Skeletal muscle cell (primary cell): ENCODE data around the gene EXO5.
"Not testable (repeated sequence)": the region's sequence is repeated elsewhere in the genome, so short reads cannot be mapped to it uniquely, and the experiment has no call there.

Source experiments
- DNase-seq: peaks from one replicate; pipeline ENCODE4 v3.0.0-alpha.2; 2010; ENCODE audit warnings: low read depth
- H3K4me3 ChIP-seq: 2 replicates; pipeline ENCODE4 v1.5.1; 2011; ENCODE audit warnings: low read depth, mild to moderate bottlenecking, control low read depth, low read length, moderate library complexity

Gene EXO5, protein sequence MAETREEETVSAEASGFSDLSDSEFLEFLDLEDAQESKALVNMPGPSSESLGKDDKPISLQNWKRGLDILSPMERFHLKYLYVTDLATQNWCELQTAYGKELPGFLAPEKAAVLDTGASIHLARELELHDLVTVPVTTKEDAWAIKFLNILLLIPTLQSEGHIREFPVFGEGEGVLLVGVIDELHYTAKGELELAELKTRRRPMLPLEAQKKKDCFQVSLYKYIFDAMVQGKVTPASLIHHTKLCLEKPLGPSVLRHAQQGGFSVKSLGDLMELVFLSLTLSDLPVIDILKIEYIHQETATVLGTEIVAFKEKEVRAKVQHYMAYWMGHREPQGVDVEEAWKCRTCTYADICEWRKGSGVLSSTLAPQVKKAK

DNA sequence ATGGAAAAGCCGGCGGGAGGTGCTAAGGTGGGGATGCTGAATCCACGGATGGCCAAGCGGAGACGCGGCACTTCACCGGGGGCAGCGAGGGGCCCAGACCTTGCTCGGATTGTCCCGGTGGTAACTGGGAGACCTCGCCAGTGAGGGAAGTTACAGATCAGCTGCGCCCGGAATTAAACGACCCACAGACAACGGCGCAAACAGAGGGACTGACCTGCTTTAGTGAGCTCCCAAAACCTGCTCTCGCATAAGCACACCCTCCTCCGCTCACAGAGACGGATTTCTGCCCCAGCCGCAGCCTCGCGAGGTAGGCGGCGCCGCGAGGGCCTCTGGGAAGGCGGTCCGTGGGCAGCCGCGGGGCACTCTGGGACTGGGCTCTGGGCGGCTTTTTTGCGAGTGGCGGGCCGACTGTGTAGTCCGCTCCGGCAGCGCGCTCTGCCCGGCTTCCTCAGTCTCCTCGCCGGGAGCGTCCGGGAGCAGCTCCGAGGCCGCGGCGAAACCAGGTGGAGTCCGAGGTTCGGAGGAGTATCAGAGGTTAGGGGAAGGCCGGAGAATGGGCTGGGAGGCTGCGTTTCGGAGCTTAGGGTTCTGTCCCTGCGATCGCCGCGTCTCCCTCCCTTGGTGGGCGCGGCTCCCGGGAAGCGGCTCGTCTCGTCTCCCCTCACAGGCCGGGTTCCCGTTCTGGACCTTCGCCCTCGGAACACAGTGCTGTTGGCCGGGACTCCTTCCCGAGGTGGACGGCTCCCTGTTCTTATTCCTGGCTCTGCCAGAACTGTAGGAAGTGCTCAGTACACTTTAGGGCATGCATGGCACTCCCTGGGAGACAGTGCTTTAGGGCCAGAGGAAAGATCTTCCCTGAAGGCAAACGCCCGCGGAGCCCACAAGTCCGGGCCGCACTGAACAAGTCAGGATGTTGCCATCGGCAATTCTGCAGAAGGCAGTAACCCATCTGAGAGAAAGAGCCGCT, at the start of gene EXO5:
Gene EXO5 (plus strand): TSS at position 393 of the 967 bp plus-strand sequence. CDS start 5,778 bp downstream, outside the sequence.
- H3K4me3 ChIP-seq = peak within 1 kb of the TSS; percentile 69
- DNase-seq = peak; percentile 19

DNA sequence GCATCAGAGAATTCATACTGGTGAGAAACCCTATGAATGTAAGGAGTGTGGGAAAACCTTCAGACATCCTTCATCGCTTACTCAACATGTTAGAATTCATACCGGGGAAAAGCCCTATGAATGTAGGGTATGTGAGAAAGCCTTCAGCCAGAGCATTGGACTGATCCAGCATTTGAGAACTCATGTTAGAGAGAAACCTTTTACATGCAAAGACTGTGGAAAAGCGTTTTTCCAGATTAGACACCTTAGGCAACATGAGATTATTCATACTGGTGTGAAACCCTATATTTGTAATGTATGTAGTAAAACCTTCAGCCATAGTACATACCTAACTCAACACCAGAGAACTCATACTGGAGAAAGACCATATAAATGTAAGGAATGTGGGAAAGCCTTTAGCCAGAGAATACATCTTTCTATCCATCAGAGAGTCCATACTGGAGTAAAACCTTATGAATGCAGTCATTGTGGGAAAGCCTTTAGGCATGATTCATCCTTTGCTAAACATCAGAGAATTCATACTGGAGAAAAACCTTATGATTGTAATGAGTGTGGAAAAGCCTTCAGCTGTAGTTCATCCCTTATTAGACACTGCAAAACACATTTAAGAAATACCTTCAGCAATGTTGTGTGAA, 45.5 kb upstream of the EXO5 start:
- no peak overlapping the region for H3K4me3 ChIP-seq
- no peak for DNase-seq

- no peak for DNase-seq
- no peak overlapping the region for H3K4me3 ChIP-seq
Observed at GRCh38 chr1:40469327-40469726, 39.2 kb upstream of the EXO5 start.

GRCh38 chr1:40475268-40475667, 33.3 kb upstream of the EXO5 start:
- no peak for DNase-seq
- H3K4me3 ChIP-seq = no peak overlapping the region

GRCh38 chr1:40476924-40477677, 31.5 kb upstream of the EXO5 start, which contains the start of gene ZFP69:
Gene ZFP69, plus strand, starts transcription at chr1:40477290. Its CDS starts 2,072 bp downstream, at chr1:40479362.
- H3K4me3 ChIP-seq = peak within 1 kb of the TSS; percentile 70
- DNase-seq = no peak

GRCh38 chr1:40477678-40478053, 30.9 kb upstream of the EXO5 start:
- DNase-seq = no peak
- peak overlapping the region; percentile 70 for H3K4me3 ChIP-seq

GRCh38 chr1:40478276-40478675, 30.3 kb upstream of the EXO5 start:
- DNase-seq = no peak
- H3K4me3 ChIP-seq = peak overlapping the region; percentile 70

DNA sequence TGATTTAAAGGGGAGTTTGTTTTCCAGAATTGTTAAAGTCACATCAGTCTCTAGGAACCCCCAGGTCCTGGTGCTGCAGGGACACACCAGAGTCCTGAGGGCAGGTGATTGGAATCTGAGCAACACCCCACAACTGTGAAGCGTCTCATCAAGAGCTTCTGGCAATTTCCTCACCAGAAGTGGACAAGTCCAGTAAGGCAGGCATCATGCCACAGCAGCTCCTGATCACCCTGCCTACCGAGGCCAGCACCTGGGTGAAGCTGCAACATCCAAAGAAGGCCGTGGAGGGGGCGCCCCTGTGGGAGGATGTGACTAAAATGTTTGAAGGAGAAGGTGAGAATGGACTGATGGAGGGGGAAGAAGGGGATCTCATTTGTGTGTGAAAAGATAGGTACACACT, 29.4 kb upstream of the EXO5 start:
- H3K4me3 ChIP-seq = no peak overlapping the region
- no peak for DNase-seq

- DNase-seq = no peak
- no peak overlapping the region for H3K4me3 ChIP-seq
Observed at GRCh38 chr1:40495315-40495903, 13.2 kb upstream of the EXO5 start.

DNA sequence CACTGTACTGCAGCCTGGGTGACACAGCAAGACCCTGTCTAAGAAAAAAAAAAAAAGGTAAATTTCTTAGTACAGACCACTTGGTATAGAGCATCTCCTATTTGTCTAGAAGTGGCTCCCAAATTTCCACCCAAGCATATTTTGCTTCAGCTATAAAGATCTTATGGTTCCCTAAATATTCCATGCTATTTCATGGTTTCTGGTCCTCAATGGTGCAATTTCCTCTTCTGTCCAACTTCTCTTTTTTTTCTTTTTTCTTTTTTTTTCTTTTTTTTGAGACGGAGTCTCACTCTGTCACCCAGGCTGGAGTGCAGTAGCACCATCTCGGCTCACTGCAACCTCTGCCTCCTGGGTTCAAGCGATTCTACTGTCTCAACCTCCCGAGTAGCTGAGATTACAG, 5.9 kb upstream of the EXO5 start:
- not testable (repeated sequence) for DNase-seq, H3K4me3 ChIP-seq

DNA sequence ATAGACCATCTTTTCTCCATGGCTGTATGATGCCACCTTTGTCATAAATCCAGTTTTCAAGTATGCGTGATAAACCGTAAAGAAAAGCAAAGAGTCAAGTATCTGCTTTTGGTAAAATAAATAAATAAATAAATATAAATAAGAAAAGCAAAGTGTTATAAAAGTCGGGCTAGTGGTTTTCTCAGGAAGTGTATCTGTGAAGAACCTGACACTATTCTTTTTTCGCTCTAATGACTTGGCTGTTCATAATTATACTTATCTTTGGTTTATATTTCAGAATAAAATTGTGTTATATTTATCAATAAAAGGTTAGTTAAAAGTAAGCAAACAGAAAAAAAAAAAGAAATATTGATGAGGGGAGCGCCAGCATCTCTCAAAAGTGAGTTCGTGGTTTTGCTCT, 594 bp upstream of the EXO5 start:
- DNase-seq = no peak

DNA sequence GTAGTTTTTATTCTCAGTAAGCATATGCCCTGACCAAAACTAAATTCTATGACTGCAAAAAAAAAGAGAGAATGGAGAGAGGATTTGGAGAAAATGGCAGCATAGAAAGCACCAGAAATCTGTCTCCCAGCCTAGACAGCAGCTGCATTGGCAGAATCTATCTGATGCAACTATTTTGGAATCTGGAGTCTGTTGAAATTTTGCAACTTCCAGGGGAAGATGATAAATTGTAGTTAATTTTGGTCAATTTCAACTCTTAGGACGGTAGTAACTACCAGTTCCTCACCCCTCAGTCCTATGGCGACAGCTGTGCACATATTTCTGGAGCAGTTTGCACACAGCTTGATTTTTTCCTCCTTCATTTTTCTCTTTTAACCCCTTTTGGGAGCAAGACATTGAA, 10.9 kb downstream of the EXO5 start:
- no peak for DNase-seq
- H3K4me3 ChIP-seq = no peak overlapping the region

More for the DNA sequence above, 594 bp upstream of the EXO5 start:
- peak overlapping the region; percentile 69 for H3K4me3 ChIP-seq

DNA sequence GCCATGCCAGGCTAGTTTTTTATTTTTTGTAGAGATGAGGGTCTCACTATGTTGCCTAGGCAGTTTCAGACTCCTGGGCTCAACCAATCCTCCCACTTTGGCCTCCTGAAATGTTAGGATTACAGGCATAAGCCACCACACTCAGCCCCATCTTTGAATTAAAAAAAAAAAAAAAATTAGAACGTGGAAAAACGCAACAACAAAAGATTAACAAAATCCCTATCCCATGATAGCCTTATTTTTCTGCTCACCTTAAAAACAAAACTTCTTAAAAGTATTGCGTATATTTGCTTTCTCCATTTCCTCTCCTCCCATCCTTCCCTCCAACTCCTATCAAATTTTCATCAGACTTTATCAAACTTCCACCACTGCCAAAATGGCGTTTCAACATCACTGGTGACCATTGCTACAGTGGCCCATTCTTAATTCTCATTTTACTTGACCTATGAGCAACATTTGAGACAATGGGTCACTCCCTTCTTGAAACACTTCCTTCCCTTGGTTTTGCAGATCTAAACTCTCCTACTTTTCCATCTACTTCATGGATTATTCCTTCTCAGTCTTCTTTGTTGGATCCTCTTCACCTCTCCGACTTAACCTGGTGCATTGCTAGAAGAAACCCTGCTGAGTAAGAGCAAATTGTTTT, 22.3 kb downstream of the EXO5 start:
- peak overlapping the region; percentile 78 for H3K4me3 ChIP-seq
- peak; percentile 0 for DNase-seq

DNA sequence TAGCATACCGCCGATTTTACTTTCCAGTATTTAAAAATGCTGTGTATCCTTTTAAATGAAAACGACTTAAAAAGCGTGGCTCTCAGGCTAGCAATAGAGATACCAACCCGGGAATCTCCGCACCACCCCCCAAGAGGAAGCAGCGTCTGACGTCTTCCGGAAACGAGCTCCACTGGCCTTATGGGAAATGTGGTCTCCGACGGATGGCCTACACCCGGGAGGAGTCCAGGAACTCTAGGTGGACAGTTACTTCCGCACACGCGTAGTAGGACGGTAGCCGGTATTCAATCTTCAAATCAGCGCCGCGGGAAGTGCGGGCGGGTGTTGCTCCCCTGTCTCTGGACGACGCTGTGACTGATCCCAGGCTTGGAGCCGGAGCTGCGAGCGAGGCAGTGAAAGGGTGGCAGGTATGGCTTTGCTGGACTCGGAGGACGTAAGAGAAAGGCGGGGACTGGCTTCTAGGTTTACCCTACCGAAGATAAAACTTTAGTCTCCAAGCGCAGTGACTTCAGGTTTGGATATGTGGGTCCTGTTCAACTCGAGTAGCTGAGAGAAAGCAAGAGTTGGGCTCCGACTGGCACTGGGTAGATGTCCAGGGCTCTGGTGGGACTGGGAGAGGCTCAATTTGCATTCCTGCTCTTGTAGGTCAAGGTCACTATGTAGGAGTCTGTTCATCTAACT, 23.0 kb downstream of the EXO5 start, which contains the start of gene ZNF684:
Gene ZNF684 (plus strand): TSS at position 257 of the 681 bp plus-strand sequence. CDS start 1,530 bp downstream, outside the sequence.
- peak; percentile 76 for DNase-seq
- H3K4me3 ChIP-seq = peak within 1 kb of the TSS; percentile 78

DNA sequence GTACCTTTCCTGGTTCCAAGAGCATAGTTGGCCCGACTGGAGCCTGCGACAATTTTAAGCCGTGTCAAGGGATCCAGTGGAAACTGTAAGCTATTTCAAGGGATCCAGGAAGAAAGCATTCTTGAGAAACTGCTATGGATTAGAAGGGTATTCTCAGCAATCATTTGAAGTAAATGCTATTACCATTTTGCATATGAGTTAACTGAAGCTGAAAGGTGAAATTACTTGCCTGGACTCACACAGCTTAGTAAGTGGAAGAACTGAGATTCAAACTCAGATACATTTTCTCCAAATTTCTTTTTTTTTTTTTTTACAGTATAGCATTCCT, 23.5 kb downstream of the EXO5 start:
- peak overlapping the region; percentile 78 for H3K4me3 ChIP-seq
- DNase-seq = no peak

- H3K4me3 ChIP-seq = no peak overlapping the region
- peak; percentile 4 for DNase-seq
Observed at GRCh38 chr1:40532844-40533424, 24.4 kb downstream of the EXO5 start.

GRCh38 chr1:40534589-40534988, 26.0 kb downstream of the EXO5 start:
- DNase-seq = no peak
- H3K4me3 ChIP-seq = no peak overlapping the region
